Stimulated activated CD4-positive, alpha-beta T cell treated with anti-CD3 and anti-CD28 coated beads, Interleukin-15, amount 100 ng/mL, for 24 hours (primary cell): ENCODE results near the gene CDKL4.
"Not testable (repeated sequence)": the region's sequence is repeated elsewhere in the genome, so short reads cannot be mapped to it uniquely, and the experiment has no call there.

Experiments
- DNase-seq: peaks from one replicate; pipeline ENCODE4 v3.0.0-alpha.2; 2020

CDKL4 gene

GRCh38 chr2:39243469-39244123, at the start of gene CDKL4:
TSS of gene CDKL4 (minus strand) at chr2:39243970.
- DNase-seq = peak; percentile 27

GRCh38 chr2:39290433-39290832, 46.7 kb upstream of the CDKL4 start:
- no peak for DNase-seq

DNA sequence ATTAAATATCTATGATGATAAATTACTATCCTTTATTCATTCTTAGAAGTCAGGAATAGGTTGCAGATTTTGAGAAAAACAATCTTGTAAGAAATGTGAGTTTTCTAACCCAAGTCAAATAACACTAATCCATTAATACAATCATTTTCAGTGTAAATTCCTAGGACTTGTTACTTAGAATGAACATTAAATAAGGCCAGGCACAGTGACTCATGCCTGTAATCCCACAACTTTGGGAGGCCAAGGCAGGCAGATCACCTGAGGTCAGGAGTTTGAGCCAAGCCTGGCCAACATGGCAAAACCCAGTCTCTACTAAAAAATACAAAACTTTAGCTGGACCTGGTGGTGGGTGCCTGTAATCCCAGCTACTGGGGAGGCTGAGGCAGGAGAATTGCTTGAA, 45.8 kb upstream of the CDKL4 start:
- no peak for DNase-seq

DNA sequence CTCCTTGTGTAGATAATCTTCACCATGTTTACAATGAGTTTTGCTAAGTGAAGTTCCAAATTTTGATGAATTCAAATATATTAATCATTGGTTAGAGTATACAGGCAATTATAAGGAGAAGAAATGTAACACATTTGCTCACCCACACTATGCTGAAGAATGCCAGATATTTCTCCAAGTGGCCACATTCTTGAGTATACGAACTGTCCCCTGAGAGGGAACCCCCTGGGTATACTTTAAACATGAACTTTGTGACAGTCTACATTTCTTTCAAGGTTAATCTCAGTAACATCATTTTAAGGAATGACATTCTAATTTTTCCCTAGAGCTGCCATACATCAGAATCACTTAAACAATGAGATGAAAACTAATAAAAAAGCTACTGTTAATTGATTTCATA, 39.8 kb upstream of the CDKL4 start:
- DNase-seq = no peak

DNA sequence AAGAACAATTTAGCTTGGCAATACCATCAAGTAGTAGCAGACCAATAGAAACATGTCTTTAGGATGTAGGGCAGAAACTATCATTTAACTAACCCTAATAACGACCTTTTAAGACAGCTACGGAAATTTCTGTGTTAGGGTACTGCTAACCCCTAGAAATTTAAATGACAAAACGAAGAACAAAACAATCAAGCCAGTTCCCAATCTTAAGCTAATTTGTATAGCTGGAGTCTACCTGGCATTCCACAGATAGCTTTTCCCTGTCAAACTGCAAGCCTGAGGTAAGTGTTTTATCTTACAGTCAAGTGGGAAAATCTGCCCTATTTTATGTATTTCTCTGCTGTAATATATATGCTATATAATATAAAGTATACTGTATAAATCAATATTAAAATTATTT, 37.6 kb upstream of the CDKL4 start:
- no peak for DNase-seq

DNA sequence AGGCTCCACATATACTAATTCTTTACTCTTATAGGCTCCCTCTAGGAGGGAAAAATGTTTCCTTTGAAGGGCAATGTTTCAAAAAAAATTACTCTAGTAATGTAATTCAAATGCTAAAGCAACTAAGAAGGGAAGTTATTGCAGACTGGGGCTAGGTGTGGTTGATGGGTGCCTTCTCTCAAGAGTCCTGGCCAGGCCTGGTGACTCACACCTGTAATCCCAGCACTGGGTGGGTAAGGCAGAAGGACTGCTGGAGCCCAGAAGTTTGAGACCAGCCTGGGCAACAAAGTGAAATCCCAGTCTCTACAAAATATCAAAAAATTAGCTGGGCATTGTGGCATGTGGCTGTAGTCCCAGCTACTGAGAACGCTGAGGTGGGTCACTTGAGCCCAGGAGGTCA, 31.2 kb upstream of the CDKL4 start:
- DNase-seq = no peak

GRCh38 chr2:39269941-39270340, 26.2 kb upstream of the CDKL4 start:
- DNase-seq = no peak

- DNase-seq = no peak
Observed at GRCh38 chr2:39266916-39267434, 23.2 kb upstream of the CDKL4 start.

GRCh38 chr2:39266139-39266805, 22.5 kb upstream of the CDKL4 start:
- DNase-seq = peak; percentile 9

GRCh38 chr2:39265315-39265714, 21.5 kb upstream of the CDKL4 start:
- DNase-seq = no peak

DNA sequence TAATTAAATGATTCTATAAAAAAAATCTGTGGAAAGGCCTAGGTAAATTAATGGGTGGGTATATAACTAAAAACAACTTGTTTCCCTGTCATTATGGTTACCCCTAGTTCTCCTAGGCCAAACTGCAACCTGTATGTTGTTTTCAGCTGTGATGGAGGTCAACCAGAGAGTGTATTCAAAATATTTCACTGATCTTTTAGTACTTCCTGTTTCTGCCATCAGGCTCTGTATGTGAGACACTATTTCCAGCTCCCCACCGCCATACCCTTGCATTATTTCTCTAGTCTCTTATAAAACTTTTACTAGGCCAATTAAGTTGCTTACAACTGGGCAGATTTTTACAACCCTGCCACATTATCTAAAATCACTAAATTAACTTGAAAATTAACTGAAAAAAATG, 21.0 kb upstream of the CDKL4 start:
- DNase-seq = no peak

DNA sequence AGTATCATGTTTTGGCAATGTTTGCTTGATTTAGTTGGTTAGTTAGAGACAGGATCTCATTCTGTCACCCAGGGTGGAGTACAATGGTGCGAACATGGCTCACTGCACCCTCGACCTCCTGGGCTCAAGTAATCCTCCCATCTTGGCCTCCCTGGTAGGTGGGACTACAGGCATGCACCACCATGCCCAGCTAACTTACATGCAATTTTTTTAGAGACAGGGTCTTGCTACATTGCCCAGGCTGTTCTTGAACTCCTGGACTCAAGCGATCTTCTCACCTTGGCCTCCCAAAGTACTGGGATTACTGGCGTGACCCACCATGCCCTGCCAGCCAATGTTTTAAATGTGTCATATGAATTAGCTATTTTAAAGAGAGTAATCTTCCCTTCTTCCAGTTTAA, 16.3 kb upstream of the CDKL4 start:
- DNase-seq = no peak

- no peak for DNase-seq
Observed at GRCh38 chr2:39256040-39256439, 12.3 kb upstream of the CDKL4 start.

DNA sequence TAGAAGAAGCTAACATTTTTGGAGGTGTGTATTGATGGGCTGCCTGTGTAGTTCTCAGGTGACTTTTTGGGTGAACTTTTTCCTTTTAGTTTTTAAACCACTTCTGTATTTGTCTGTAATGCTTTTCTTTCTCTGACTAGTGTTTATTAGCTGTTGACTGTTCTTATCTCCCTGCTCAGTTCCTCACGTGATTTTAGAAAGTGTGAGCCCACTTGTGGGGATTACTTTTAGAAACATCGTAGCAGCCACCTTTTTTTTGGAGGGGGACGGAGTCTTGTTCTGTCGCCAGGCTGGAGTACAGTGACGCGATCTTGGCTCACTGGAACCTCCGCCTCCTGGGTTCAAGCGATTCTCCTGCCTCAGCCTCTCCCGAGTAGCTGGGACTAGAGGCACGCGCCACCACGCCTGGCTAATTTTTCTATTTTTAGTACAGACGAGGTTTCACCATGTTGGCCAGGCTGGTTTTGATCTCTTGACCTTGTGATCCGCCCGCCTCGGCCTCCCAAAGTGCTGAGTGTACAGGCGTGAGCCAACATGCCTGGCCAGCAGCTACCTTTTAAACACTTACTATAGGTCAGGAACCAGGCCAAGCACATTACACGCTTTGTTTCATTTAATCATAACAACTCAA, 9.2 kb upstream of the CDKL4 start:
- DNase-seq = no peak

DNA sequence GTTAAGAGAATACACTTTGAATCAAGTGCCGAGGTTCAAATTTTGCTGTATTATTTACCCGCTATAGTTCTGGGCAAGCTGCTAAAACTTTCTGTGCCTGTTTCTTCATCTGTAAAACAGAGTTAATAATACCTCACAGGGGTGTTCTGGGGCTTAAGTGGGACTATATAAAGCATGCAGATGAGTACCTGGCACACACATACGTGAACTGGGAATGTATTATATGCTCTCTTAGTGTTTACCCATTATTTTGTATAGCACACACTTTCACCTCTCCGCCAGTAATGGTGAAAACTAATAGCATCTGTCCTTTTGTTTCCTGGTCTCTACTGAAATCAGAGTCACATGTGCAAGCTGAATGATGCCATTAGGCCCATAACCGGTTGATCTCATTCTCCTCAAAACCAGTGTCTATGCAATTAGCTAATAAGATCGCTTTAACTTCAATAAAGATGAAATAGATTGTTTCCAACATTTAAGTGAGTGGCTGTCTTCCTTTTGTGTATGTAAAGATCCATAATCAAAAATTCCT, 3.8 kb upstream of the CDKL4 start:
- no peak for DNase-seq

- DNase-seq = no peak
Observed at GRCh38 chr2:39246382-39246980, 2.7 kb upstream of the CDKL4 start.

DNA sequence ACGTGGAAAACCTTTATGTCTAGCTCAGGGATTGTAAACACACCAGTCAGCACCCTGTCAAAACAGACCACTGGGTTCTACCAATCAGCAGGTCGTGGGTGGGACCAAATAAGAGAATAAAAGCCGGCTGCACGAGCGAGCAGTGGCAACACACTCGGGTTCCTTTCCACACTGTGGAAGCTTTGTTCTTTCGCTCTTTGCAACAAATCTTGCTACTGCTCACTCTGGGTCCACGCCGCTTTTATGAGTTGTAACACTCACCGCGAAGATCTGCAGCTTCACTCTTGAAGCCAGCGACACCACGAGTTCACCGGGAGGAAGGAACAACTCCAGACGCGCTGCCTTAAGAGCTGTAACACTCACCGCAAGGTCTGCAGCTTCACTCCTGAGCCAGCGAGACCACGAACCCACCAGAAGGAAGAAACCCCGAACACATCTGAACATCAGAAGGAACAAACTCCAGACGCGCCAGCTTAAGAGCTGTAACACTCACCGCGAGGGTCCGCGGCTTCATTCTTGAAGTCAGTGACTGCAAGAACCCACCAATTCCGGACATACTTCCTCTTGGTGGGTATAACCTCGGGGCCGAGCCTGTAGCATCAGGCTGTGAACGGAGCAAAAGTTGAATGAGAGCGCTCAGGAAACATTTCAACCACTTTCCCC, 1.3 kb upstream of the CDKL4 start:
- DNase-seq = peak; percentile 37

GRCh38 chr2:39244241-39244862, 582 bp upstream of the CDKL4 start:
- not testable (repeated sequence) for DNase-seq

DNA sequence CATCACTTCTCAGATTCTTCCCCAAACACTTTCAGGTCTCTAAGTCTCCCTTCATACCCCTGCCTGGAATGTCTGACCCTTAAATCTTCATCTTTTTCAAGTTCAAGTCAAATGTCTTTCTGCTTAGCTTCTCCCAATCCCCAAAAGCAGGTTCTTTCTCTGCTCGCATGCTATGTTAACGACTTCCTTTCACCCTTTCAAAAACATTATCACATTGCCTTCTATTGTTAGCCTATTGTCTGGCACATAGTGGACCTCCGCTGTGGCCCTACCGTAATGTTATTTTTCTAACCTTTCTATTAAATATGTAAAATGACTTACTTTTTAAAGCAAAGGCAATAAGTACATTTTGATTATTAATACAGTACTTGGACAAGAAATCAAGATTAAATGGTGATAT, 2.2 kb downstream of the CDKL4 start:
- no peak for DNase-seq

- no peak for DNase-seq
Observed at GRCh38 chr2:39240758-39241157, 3.0 kb downstream of the CDKL4 start.

DNA sequence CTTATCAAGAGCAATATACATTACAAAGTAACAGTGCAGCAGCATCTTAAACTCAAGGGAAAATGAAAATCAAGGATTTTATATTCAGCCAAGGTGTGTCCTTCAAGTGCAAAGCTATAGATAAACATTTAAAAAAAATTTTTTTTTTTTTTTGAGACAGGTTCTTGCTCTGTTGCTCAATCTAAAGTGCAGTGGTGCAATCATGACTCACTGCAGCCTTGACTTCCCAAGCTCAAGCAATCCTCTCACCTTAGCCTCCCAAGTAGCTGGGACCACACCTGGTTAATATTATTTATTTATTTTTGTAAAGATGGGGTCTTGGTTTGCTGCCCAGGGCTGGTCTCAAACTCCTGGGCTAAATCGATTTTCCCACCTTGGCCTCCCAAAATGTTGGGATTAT, 9.0 kb downstream of the CDKL4 start:
- no peak for DNase-seq

GRCh38 chr2:39232141-39232540, 11.6 kb downstream of the CDKL4 start:
- DNase-seq = no peak
